K562 (cell line): ENCODE measurements around the gene DCAF16. TPM values are rescaled to one million over a fixed set of nuclear protein-coding genes. Genes with fewer than 3 reads are reported as not detected.

Experiments used
- ATAC-seq: fragments of 200-7000 bp; cut with Tn5 transposase; 3 replicates; pipeline ENCODE4 v1.9.1; 2020; ENCODE audit warnings: moderate library complexity
- BruUV-seq: library from RNA; stranded (reverse); fragments of 400-500 nt; replicated peaks from 2 replicates; lab custom pipeline; 2021; lab: Mats Ljungman, UMichigan
- CTCF ChIA-PET: fragments of 300-600 bp; formaldehyde crosslinking; extraction: SDS; loops from one replicate; lab custom pipeline; 2021; ENCODE audit warnings: low intra/inter-chr PET ratio; lab: Yijun Ruan, JAX
- POLR2A ChIA-PET: fragments of 300-600, 350-650 bp; sonication (Branson Sonifier 250); formaldehyde crosslinking; extraction: SDS; loops from one replicate; lab custom pipeline; 2021; ENCODE audit warnings: antibody characterized with exemption, inconsistent platforms; lab: Yijun Ruan, JAX
- DNase-seq, 4 experiments: peaks; one replicate each; pipeline versions ENCODE4 v3.0.0 to v3.0.0-alpha.2; 2011 to 2018; ENCODE audit warnings: low spot score in 3 of 4, mixed read lengths in 3 of 4; ENCODE audit errors: extremely low read depth in 1 of 4
- FAIRE-seq: peaks from 2 replicates; lab custom pipeline; 2011; peaks lifted over from hg19 to GRCh38; lab: Jason Lieb, UNC
- H2AFZ ChIP-seq: 2 replicates; pipeline ENCODE4 v1.6.0; 2011; ENCODE audit warnings: low read depth, low read length, control low read depth, inconsistent platforms
- H3K27ac ChIP-seq: fragments of 200-600 bp; 3 replicates; pipeline ENCODE4 v1.8.0; 2011; ENCODE audit warnings: low read depth, mild to moderate bottlenecking, control low read depth, inconsistent platforms, low read length, moderate library complexity, mixed read lengths; ENCODE audit errors: extremely low read depth
- H3K27me3 ChIP-seq, 2 experiments: fragments of 300-600 bp in 1 of 2; 2 replicates in 1 of 2; 3 replicates in 1 of 2; pipeline versions ENCODE4 v1.6.0 to v1.8.0; 2011; ENCODE audit warnings: inconsistent platforms in 2 of 2, low read length in 2 of 2, mild to moderate bottlenecking in 1 of 2, mixed read lengths in 1 of 2, moderate library complexity in 1 of 2; ENCODE audit not compliant: control insufficient read depth in 2 of 2, insufficient read depth in 2 of 2
- H3K36me3 ChIP-seq: fragments of 300-600 bp; 3 replicates; pipeline ENCODE4 v1.8.0; 2011; ENCODE audit warnings: mild to moderate bottlenecking, low read length, inconsistent platforms; ENCODE audit not compliant: control insufficient read depth, insufficient read depth
- H3K4me1 ChIP-seq, 2 experiments: fragments of 200-600 bp in 1 of 2; replicated peaks in 1 of 2; 2 replicates in 1 of 2; 3 replicates in 1 of 2; pipeline versions ENCODE4 v1.5.1 to v1.8.0; 2011; ENCODE audit warnings: inconsistent platforms in 2 of 2, low read length in 2 of 2, mild to moderate bottlenecking in 1 of 2, mixed read lengths in 1 of 2, moderate library complexity in 1 of 2; ENCODE audit not compliant: control insufficient read depth in 2 of 2, insufficient read depth in 2 of 2
- H3K4me2 ChIP-seq: 2 replicates; pipeline ENCODE4 v1.6.1; 2011; ENCODE audit warnings: low read length, control low read depth, inconsistent platforms, mixed read lengths; ENCODE audit not compliant: insufficient read depth
- H3K4me3 ChIP-seq: fragments of 200-600 bp; sonication (generic), shearing (Covaris generic); 2 replicates; pipeline ENCODE4 v1.5.1; 2016; ENCODE audit warnings: control low read depth, inconsistent platforms
- H3K79me2 ChIP-seq: fragments of 200-600 bp; 3 replicates; pipeline ENCODE4 v1.8.0; 2011; ENCODE audit warnings: low read length, inconsistent platforms; ENCODE audit not compliant: control insufficient read depth, insufficient read depth
- H3K9ac ChIP-seq, 2 experiments: 2 replicates each; pipeline versions ENCODE4 v1.6.0 to v1.6.1; 2011; ENCODE audit warnings: low read depth in 2 of 2, low read length in 2 of 2, control low read depth in 1 of 2, inconsistent platforms in 1 of 2, mild to moderate bottlenecking in 1 of 2, mixed read lengths in 1 of 2; ENCODE audit not compliant: insufficient read depth in 1 of 2
- H3K9me1 ChIP-seq: one replicate; pipeline ENCODE4 v1.6.0; 2011; ENCODE audit warnings: inconsistent platforms, mild to moderate bottlenecking, low read length, moderate library complexity; ENCODE audit not compliant: control insufficient read depth, insufficient read depth
- H3K9me3 ChIP-seq: replicated peaks from 2 replicates; pipeline ENCODE4 v1.5.1; 2011; ENCODE audit warnings: low read depth, low read length, inconsistent platforms; ENCODE audit not compliant: control insufficient read depth, insufficient read depth
- H4K20me1 ChIP-seq: replicated peaks from 2 replicates; pipeline ENCODE4 v1.6.1; 2011; ENCODE audit warnings: low read length, inconsistent platforms, mixed read lengths; ENCODE audit not compliant: control insufficient read depth, insufficient read depth
- ARID3A ChIP-seq: IDR thresholded peaks from 2 replicates; pipeline ENCODE4 v1.6.1; 2012; ENCODE audit warnings: low read depth, low read length, improper control_type of control experiment, borderline replicate concordance
- CCNT2 ChIP-seq: IDR thresholded peaks from 2 replicates; pipeline ENCODE4 v1.6.1; 2011; ENCODE audit warnings: borderline replicate concordance, low read depth, mild to moderate bottlenecking, moderate library complexity, mixed read lengths, low read length; ENCODE audit not compliant: insufficient read length; ENCODE audit errors: extremely low read depth
- E2F3 ChIP-seq: fragments of 250-450 bp; sonication (Bioruptor Pico); IDR thresholded peaks from 2 replicates; pipeline ENCODE4 v1.4.0; 2020; ENCODE audit warnings: mild to moderate bottlenecking
- FOS ChIP-seq: IDR thresholded peaks from 3 replicates; pipeline ENCODE4 v1.6.1; 2011; ENCODE audit not compliant: insufficient read length; ENCODE audit errors: extremely low read depth
- MBD2 ChIP-seq: sonication (generic); IDR thresholded peaks from 2 replicates; pipeline ENCODE4 v1.6.1; 2016; ENCODE audit warnings: low read depth, borderline replicate concordance
- MCM3 ChIP-seq: fragments of 450-650 bp; IDR thresholded peaks from 2 replicates; pipeline ENCODE4 v1.6.1; 2016
- NELFE ChIP-seq: IDR thresholded peaks from 2 replicates; pipeline ENCODE4 v1.6.1; 2011; ENCODE audit warnings: mild to moderate bottlenecking; ENCODE audit not compliant: insufficient read depth, insufficient read length
- PPARD ChIP-seq: fragments of 250-450 bp; sonication (Bioruptor Pico); IDR thresholded peaks from 2 replicates; pipeline ENCODE4 v1.8.0; 2022; ENCODE audit warnings: inconsistent platforms, mild to moderate bottlenecking, moderate library complexity
- PRMT5 ChIP-seq: sonication (generic); formaldehyde crosslinking; IDR thresholded peaks from 2 replicates; pipeline ENCODE4 v1.5.0; 2020; ENCODE audit warnings: missing genetic modification reagents
- RAD21 ChIP-seq, 2 experiments: fragments of 250-450 bp in 1 of 2; fragments of 450-650 bp in 1 of 2; sonication (Bioruptor Pico) in 1 of 2; formaldehyde crosslinking in 1 of 2; IDR thresholded peaks in 1 of 2; conservative IDR thresholded peaks in 1 of 2; 2 replicates each; pipeline versions ENCODE4 v1.4.0 to v1.8.0; 2020 to 2022; ENCODE audit warnings: mild to moderate bottlenecking in 2 of 2, moderate library complexity in 1 of 2
- SMARCA4 ChIP-seq: fragments of 450-650 bp; IDR thresholded peaks from 2 replicates; pipeline ENCODE4 v1.6.1; 2016
- SNRNP70 ChIP-seq: fragments of 200-400 bp; formaldehyde crosslinking; optimal IDR thresholded peaks from 2 replicates; pipeline ENCODE3; 2017; ENCODE audit warnings: low read depth, low read length
- ZFPM2 ChIP-seq: fragments of 250-450 bp; sonication (Bioruptor Pico); IDR thresholded peaks from 2 replicates; pipeline ENCODE4 v1.5.1; 2022; ENCODE audit warnings: mild to moderate bottlenecking
- ZKSCAN8 ChIP-seq: fragments of 200-800 bp; sonication (Bioruptor generic); IDR thresholded peaks from 2 replicates; pipeline ENCODE4 v1.6.1; 2016; ENCODE audit warnings: missing genetic modification characterization, missing compliant biosample characterization
- ZNF143 ChIP-seq: sonication (generic); formaldehyde crosslinking; IDR thresholded peaks from 2 replicates; pipeline ENCODE4 v1.9.0; 2022; ENCODE audit warnings: mild to moderate bottlenecking, missing genetic modification reagents
- ZNF695 ChIP-seq: fragments of 450-650 bp; formaldehyde crosslinking; IDR thresholded peaks from 2 replicates; pipeline ENCODE4 v1.4.0; 2020; ENCODE audit warnings: mild to moderate bottlenecking, moderate library complexity
- WGBS: fragments of 100-300 bp; shearing (Covaris generic); methylation state at CpG from one replicate; pipeline ENCODE4 v1.1.6; 2016; ENCODE audit warnings: low coverage, mixed read lengths; ENCODE audit not compliant: insufficient coverage; ENCODE audit errors: missing lambda C conversion rate; 5-methylcytosine and 5-hydroxymethylcytosine counted together
- in situ Hi-C: fragments of 300-500 bp; cut with MboI; formaldehyde crosslinking; loops from 4 replicates; pipeline ENCODE4 v1.15.0; 2018; ENCODE audit warnings: inconsistent platforms, mixed read lengths
- intact Hi-C: fragments of 100-400 bp; cut with micrococcal nuclease; formaldehyde crosslinking; loops from 2 replicates; pipeline ENCODE4 v1.14.2; 2022
- polyA plus RNA-seq, 8 experiments: library from polyadenylated mRNA; depleted of rRNA in 4 of 8; stranded (reverse) in 5 of 8; unstranded in 3 of 8; fragments of >200 nt; fragmentation: Nextera tagmentation in 2 of 8; fragmentation: Illumina TruSeq in 1 of 8; extraction: Ambion mirVana in 2 of 8; extraction: Trizol in 1 of 8; gene quantifications; 2 replicates each; pipeline versions ENCODE4 v1.2.1 to v1.2.3, GENCODE V29; 2011 to 2014; ENCODE audit warnings: inconsistent platforms in 1 of 8, missing spikeins in 1 of 8
- total RNA-seq, 7 experiments: library from RNA; depleted of rRNA in 6 of 7; stranded (reverse); fragments of >200 nt in 6 of 7; fragmentation: Illumina TruSeq in 2 of 7; extraction: Trizol in 2 of 7; gene quantifications; 2 replicates each; pipeline versions ENCODE4 v1.2.1 to v1.2.3, GENCODE V29; 2011 to 2021; ENCODE audit warnings: low replicate concordance in 1 of 7
- TF ChIP-seq, protein P1 (sequence below), 2 experiments: fragments of 450-650 bp; conservative IDR thresholded peaks; 2 replicates each; pipeline ENCODE4 v1.6.1; 2017; ENCODE audit warnings: mild to moderate bottlenecking in 2 of 2, moderate library complexity in 2 of 2
- TF ChIP-seq, protein P2 (sequence below): sonication (generic); formaldehyde crosslinking; IDR thresholded peaks from 2 replicates; pipeline ENCODE4 v1.8.0; 2022; ENCODE audit warnings: missing genetic modification reagents, mild to moderate bottlenecking, moderate library complexity, borderline replicate concordance

DCAF16 gene
- total and polyA plus RNA-seq, 9 of the 15 experiments (the other 6 are each of a cell fraction or from before 2014, with no cell fraction given): 20.5 to 82.8 (median 67.8) TPM

DNA sequence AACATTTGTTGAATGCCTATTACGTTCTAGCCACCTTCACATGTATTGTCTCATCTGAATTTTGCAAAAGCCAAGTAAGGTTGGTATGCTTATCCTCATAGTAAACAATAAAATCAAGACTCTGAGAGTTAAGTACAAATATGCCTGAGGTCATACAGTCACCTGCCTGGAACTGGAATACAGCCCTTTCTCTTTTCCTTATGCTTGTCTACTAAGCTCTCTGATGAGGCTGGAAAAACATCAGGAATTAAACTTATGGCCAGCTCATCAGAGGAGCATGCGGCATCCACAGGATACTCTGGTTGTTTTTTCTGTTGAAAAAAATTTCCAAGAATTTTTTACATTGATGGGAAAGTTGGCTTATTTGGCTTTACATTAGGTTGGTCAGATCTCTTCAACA is 35.7 kb upstream of the DCAF16 start (continued):
- no peak for TF ChIP-seq ARID3A

- H3K4me2 ChIP-seq: no peak overlapping the region
- H3K4me3 ChIP-seq: no peak overlapping the region
- no peaks in the 10 kb centered on the region for H3K9me1 ChIP-seq
- H3K27me3 ChIP-seq: no peaks in the 10 kb centered on the region
- H3K36me3 ChIP-seq: peaks cover 80% of the 10 kb centered on the region
- H3K79me2 ChIP-seq: peaks cover 17% of the 10 kb centered on the region; the same call in 2 of the 3 replicates
- no peaks in the 10 kb centered on the region for H3K4me1 ChIP-seq
- no peaks in the 10 kb centered on the region for H4K20me1 ChIP-seq
- H3K9me3 ChIP-seq: no peaks in the 10 kb centered on the region
- ChIA-PET POLR2A (no interaction called here), CTCF (no interaction called here)
- FAIRE-seq: no peak
- in situ Hi-C loops (no loop called here), intact Hi-C loops (no loop called here)
- no peak overlapping the region for H2AFZ ChIP-seq
- no peak overlapping the region for H3K27ac ChIP-seq
- H3K9ac ChIP-seq: no peak overlapping the region
- 61% methylated on average over 1 of the region's 1 CpG for WGBS
- no peak for ATAC-seq
- no peak for DNase-seq
- BruUV-seq: no TSS peak
- TF ChIP-seq, protein P1, sequence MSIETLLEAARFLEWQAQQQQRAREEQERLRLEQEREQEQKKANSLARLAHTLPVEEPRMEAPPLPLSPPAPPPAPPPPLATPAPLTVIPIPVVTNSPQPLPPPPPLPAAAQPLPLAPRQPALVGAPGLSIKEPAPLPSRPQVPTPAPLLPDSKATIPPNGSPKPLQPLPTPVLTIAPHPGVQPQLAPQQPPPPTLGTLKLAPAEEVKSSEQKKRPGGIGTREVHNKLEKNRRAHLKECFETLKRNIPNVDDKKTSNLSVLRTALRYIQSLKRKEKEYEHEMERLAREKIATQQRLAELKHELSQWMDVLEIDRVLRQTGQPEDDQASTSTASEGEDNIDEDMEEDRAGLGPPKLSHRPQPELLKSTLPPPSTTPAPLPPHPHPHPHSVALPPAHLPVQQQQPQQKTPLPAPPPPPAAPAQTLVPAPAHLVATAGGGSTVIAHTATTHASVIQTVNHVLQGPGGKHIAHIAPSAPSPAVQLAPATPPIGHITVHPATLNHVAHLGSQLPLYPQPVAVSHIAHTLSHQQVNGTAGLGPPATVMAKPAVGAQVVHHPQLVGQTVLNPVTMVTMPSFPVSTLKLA (conservative IDR thresholded peaks at IDR 0.05): no peak
- no peak for TF ChIP-seq ZFPM2 (CRISPR knock-in tag)
- TF ChIP-seq MBD2: no peak
- TF ChIP-seq, protein P2, sequence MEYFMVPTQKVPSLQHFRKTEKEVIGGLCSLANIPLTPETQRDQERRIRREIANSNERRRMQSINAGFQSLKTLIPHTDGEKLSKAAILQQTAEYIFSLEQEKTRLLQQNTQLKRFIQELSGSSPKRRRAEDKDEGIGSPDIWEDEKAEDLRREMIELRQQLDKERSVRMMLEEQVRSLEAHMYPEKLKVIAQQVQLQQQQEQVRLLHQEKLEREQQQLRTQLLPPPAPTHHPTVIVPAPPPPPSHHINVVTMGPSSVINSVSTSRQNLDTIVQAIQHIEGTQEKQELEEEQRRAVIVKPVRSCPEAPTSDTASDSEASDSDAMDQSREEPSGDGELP: no peak
- no peak for TF ChIP-seq PRMT5 (CRISPR knock-in tag)
- TF ChIP-seq PPARD (CRISPR knock-in tag): no peak
- TF ChIP-seq ZNF695: no peak
- TF ChIP-seq NELFE: no peak
- no peak for TF ChIP-seq FOS
- TF ChIP-seq E2F3 (CRISPR knock-in tag): no peak
- no peak for TF ChIP-seq CCNT2
- no peak for TF ChIP-seq SMARCA4
- no peak for TF ChIP-seq RAD21 (CRISPR knock-in tag; conservative IDR thresholded peaks at IDR 0.05 in 1 of 2, IDR thresholded peaks at IDR 0.05 in 1 of 2)
- no peak for TF ChIP-seq SNRNP70
- TF ChIP-seq ZNF143 (CRISPR knock-in tag): no peak
- TF ChIP-seq MCM3: no peak
- TF ChIP-seq ZKSCAN8 (CRISPR knock-in tag): no peak
These were observed 13.5 kb upstream of the DCAF16 start for GRCh38 chr4:17823871-17824669.
